Endodermal cell (in vitro differentiated cells): ENCODE results near the gene CCDC80. TPM values are rescaled to one million over a fixed set of nuclear protein-coding genes. Genes with fewer than 3 reads are reported as not detected.

ENCODE experiments used
- DNase-seq: peaks from one replicate; pipeline ENCODE4 v3.0.0-alpha.2; 2017
- H3K27ac ChIP-seq: 2 replicates; pipeline ENCODE4 v1.5.1; 2013; ENCODE audit warnings: mild to moderate bottlenecking, low read depth, low read length, moderate library complexity
- H3K27me3 ChIP-seq: 2 replicates; pipeline ENCODE4 v1.6.1; 2013; ENCODE audit warnings: mild to moderate bottlenecking, low read length, moderate library complexity; ENCODE audit not compliant: insufficient read depth, control insufficient read depth, poor library complexity, severe bottlenecking
- H3K36me3 ChIP-seq: 2 replicates; pipeline ENCODE4 v1.7.0; 2013; ENCODE audit warnings: mild to moderate bottlenecking, low read length, moderate library complexity; ENCODE audit not compliant: control insufficient read depth, insufficient read depth
- H3K4me1 ChIP-seq: one replicate; pipeline ENCODE4 v1.7.0; 2013; ENCODE audit warnings: low read length; ENCODE audit not compliant: control insufficient read depth, insufficient read depth
- H3K4me3 ChIP-seq: 2 replicates; pipeline ENCODE4 v1.5.1; 2013; ENCODE audit warnings: mild to moderate bottlenecking, low read length, moderate library complexity
- H3K9ac ChIP-seq: 2 replicates; pipeline ENCODE4 v1.6.1; 2013; ENCODE audit warnings: mild to moderate bottlenecking, low read length, moderate library complexity; ENCODE audit not compliant: poor library complexity, severe bottlenecking; ENCODE audit errors: extremely low read depth
- H3K9me3 ChIP-seq: 2 replicates; pipeline ENCODE4 v1.6.1; 2013; ENCODE audit warnings: mild to moderate bottlenecking, low read length, moderate library complexity; ENCODE audit not compliant: control insufficient read depth
- H3K27ac Mint-ChIP-seq: 2 replicates; pipeline ENCODE4 v1.8.0; 2020; ENCODE audit warnings: mixed read lengths
- H3K27me3 Mint-ChIP-seq: 2 replicates; pipeline ENCODE4 v1.8.0; 2021; ENCODE audit warnings: mild to moderate bottlenecking, mixed read lengths; ENCODE audit not compliant: insufficient read depth
- H3K36me3 Mint-ChIP-seq: 2 replicates; pipeline ENCODE4 v1.8.0; 2020; ENCODE audit warnings: low read depth, mixed read lengths
- H3K4me1 Mint-ChIP-seq: 2 replicates; pipeline ENCODE4 v1.8.0; 2020; ENCODE audit warnings: mixed read lengths
- H3K4me3 Mint-ChIP-seq: 2 replicates; pipeline ENCODE4 v1.8.0; 2020; ENCODE audit warnings: mild to moderate bottlenecking, moderate library complexity, mixed read lengths
- H3K9me3 Mint-ChIP-seq: 2 replicates; pipeline ENCODE4 v1.8.0; 2020; ENCODE audit warnings: mild to moderate bottlenecking, mixed read lengths
- WGBS, 2 experiments: methylation state at CpG; one replicate each; pipeline versions ENCODE4 v1.1.5 to v1.1.7; 2013; ENCODE audit warnings: missing lambda C conversion rate in 2 of 2, mixed read lengths in 1 of 2; ENCODE audit not compliant: insufficient coverage in 1 of 2, insufficient read length in 1 of 2; 5-methylcytosine and 5-hydroxymethylcytosine counted together
- total RNA-seq, 2 donors: library from RNA; stranded (reverse); fragmentation: NEBNext Ultra II Directional in 1 of 2; extraction: Animal tissue kit (Norgen Biotek cat#: 25700) in 1 of 2; gene quantifications; 2 replicates in 1 of 2; 3 replicates in 1 of 2; pipeline ENCODE4 v1.2.1, GENCODE V29; 2021
- TF ChIP-seq, protein P1 (sequence below): fragments of 200-600 bp; sonication (generic); conservative IDR thresholded peaks from 2 replicates; pipeline ENCODE4 v1.5.0; 2021; ENCODE audit warnings: antibody characterized with exemption, mild to moderate bottlenecking

The CCDC80 gene
- total RNA-seq, 2 donors from 2014 or later, result 4.6 to 31.5 TPM

DNA sequence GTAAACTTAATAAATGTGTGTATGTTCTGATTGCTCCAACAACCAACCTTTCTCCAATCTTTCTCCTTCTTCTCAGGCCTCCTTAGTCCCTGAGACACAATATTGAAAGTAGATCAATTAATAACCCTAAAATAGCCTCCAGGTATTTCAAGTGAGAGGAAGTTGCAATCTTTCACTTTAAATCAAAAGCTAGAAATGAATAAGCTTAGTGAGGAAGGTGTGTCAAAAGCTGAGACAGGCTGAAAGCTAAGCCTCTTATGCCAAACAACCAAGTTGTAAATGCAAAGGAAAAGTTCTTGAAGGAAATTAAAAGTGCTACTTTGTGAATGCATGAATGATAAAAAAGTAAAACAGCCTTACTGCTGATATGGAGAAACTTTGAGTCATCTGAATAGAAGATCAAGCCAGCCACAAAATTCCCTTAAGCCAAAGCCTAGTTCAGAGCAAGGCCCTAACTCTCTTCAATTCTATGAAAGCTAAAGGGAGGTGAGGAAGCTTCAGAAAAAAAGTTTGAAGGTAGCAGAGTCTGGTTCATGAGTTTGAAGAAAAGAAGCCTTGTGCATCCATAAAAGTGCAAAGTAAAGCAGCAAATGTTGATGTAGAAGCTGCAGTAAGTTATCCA, 38.6 kb downstream of the CCDC80 start:
- Mint-ChIP-seq H3K27ac (no peak overlapping the region), H3K36me3 (peaks cover 1% of the 10 kb centered on the region), H3K9me3 (no peaks in the 10 kb centered on the region), H3K4me3 (no peak overlapping the region), H3K4me1 (peaks cover 2% of the 10 kb centered on the region), H3K27me3 (no peaks in the 10 kb centered on the region)
- Histone ChIP-seq H3K4me1 (no peaks in the 10 kb centered on the region), H3K27me3 (no peaks in the 10 kb centered on the region), H3K4me3 (no peak overlapping the region), H3K9me3 (no peaks in the 10 kb centered on the region), H3K27ac (no peak overlapping the region), H3K36me3 (no peaks in the 10 kb centered on the region), H3K9ac (no peak overlapping the region)
- TF ChIP-seq, protein P1, sequence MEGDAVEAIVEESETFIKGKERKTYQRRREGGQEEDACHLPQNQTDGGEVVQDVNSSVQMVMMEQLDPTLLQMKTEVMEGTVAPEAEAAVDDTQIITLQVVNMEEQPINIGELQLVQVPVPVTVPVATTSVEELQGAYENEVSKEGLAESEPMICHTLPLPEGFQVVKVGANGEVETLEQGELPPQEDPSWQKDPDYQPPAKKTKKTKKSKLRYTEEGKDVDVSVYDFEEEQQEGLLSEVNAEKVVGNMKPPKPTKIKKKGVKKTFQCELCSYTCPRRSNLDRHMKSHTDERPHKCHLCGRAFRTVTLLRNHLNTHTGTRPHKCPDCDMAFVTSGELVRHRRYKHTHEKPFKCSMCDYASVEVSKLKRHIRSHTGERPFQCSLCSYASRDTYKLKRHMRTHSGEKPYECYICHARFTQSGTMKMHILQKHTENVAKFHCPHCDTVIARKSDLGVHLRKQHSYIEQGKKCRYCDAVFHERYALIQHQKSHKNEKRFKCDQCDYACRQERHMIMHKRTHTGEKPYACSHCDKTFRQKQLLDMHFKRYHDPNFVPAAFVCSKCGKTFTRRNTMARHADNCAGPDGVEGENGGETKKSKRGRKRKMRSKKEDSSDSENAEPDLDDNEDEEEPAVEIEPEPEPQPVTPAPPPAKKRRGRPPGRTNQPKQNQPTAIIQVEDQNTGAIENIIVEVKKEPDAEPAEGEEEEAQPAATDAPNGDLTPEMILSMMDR, result no peak
- no peak for DNase-seq

DNA sequence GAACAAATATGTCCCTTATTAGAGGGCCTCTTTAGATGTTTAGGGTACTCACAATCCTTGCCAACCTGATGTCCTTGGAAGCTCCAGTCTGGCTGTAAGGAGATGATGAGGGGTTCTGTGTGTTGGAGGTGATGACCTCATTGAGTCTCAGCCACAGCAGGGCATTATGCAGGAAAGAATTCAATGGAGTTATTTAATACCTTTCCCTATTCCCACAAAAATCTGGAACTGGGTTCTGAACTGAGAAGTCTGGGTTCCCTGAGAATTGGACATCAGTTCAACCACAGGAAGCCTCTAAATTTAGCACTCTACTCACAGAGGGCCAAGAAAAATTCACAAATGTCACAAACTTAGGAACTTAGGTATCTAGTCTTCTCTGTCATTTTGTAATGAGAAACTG, 42.2 kb downstream of the CCDC80 start:
- no peak overlapping the region for H3K27ac Mint-ChIP-seq
- Histone ChIP-seq H3K36me3 (no peaks in the 10 kb centered on the region), H3K4me3 (no peak overlapping the region), H3K9ac (no peak overlapping the region), H3K9me3 (no peaks in the 10 kb centered on the region), H3K4me1 (no peaks in the 10 kb centered on the region), H3K27ac (no peak overlapping the region), H3K27me3 (no peaks in the 10 kb centered on the region)
- TF ChIP-seq, protein P1, result no peak
- no peak overlapping the region for H3K4me3 Mint-ChIP-seq
- H3K4me1 Mint-ChIP-seq, result no peaks in the 10 kb centered on the region
- H3K36me3 Mint-ChIP-seq, result peaks cover 1% of the 10 kb centered on the region
- H3K27me3 Mint-ChIP-seq, result no peaks in the 10 kb centered on the region
- no peaks in the 10 kb centered on the region for H3K9me3 Mint-ChIP-seq
- no peak for DNase-seq

DNA sequence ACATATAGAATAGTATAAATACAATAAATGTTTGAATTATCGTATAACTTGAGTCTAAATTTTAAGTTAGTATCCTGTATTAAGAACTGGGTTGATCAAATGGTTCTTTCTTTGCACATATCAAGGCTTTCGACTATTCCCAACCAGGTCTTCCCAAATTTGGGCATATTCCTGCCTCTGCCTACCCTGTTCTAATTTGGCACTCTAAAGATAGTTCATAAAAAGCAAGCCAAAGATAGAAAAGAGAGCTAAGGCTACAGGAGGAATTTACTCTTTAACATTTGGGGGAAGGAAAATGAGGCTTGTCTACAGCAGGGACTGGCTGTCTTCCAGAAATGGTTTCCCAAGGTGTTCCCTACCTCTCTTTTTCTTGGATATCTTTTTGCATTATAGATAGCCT, 43.0 kb downstream of the CCDC80 start:
- no peak overlapping the region for H3K27ac ChIP-seq

More for the DNA sequence above, 43.0 kb downstream of the CCDC80 start:
- 92 to 98% methylated on average over 2 of the region's 2 CpGs for WGBS, 2 experiments
- H3K4me3 Mint-ChIP-seq, result no peak overlapping the region
- Histone ChIP-seq H3K4me3 (no peak overlapping the region), H3K9ac (no peak overlapping the region), H3K9me3 (no peaks in the 10 kb centered on the region), H3K27me3 (no peaks in the 10 kb centered on the region), H3K4me1 (no peaks in the 10 kb centered on the region), H3K36me3 (no peaks in the 10 kb centered on the region)
- no peaks in the 10 kb centered on the region for H3K27me3 Mint-ChIP-seq
- DNase-seq, result no peak
- H3K27ac Mint-ChIP-seq, result no peak overlapping the region
- no peaks in the 10 kb centered on the region for H3K9me3 Mint-ChIP-seq
- TF ChIP-seq, protein P1, result no peak
- no peaks in the 10 kb centered on the region for H3K4me1 Mint-ChIP-seq
- H3K36me3 Mint-ChIP-seq, result peaks cover 1% of the 10 kb centered on the region
